ENCODE data around the gene OVCH1. TPM values are rescaled to one million over a fixed set of nuclear protein-coding genes. Genes with fewer than 3 reads are reported as not detected.
"Not testable (repeated sequence)": the region's sequence is repeated elsewhere in the genome, so short reads cannot be mapped to it uniquely, and the experiment has no call there.

The OVCH1 gene
- total RNA-seq, 1 donor: not detected

DNA sequence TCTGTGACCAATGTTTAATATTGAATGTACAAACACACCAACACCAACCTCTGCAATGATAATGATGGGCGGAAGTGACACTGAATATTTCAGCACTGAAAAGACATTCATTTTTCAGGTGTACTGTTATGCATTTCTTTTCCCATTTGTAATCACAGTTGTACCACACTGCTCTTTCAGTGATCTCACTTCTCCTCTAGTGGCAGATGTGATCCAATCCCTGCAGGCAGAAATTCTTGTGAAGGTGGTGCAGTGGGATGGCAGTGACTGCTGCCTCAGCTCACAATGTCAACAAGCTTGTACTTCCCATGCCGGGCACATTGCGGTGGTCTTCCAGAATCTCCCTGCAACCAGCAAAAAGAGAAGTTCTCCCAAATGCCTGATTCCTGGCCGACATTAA is 93.5 kb downstream of the OVCH1 start:
- H3K9me3 ChIP-seq (ENCODE audit: low read depth, low read length): no peaks in the 10 kb centered on the region
- no peaks in the 10 kb centered on the region for H3K4me1 ChIP-seq (ENCODE audit: insufficient read depth, low read length)
- H3K4me3 ChIP-seq (ENCODE audit: low read length): no peak overlapping the region
- peaks cover 3% of the 10 kb centered on the region for H3K27me3 ChIP-seq (ENCODE audit: insufficient read depth, low read length)

- H3K4me3 ChIP-seq (ENCODE audit: low read length): no peak overlapping the region
- H3K27me3 ChIP-seq (ENCODE audit: insufficient read depth, low read length): peaks cover 7% of the 10 kb centered on the region
- H3K4me1 ChIP-seq (ENCODE audit: insufficient read depth, low read length): no peaks in the 10 kb centered on the region
- H3K9me3 ChIP-seq (ENCODE audit: low read depth, low read length): no peaks in the 10 kb centered on the region
These were observed 95.0 kb downstream of the OVCH1 start for GRCh38 chr12:29402437-29402836.

DNA sequence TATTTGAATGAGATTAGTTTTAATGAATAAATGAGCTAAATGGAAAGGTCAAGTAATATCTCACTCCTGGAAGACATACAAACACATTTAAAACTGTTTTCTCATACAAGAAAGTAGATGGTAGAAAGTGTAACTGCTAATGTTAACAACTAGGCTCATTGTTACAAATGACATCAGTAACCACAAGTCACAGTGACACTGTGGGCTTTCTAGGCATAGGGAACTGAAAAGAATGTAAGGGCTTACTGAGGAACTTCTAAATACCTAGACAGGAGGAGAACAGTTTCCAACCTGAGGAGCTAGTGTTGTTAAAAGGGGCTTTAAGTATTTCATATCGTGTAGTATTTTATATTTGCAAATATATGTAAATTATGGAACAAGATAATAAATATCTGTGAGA is 99.0 kb downstream of the OVCH1 start:
- no peaks in the 10 kb centered on the region for H3K9me3 ChIP-seq (ENCODE audit: low read depth, low read length)
- no peaks in the 10 kb centered on the region for H3K4me1 ChIP-seq (ENCODE audit: insufficient read depth, low read length)

GRCh38 chr12:29396774-29397173 is 100.7 kb downstream of the OVCH1 start:
- no peaks in the 10 kb centered on the region for H3K9me3 ChIP-seq (ENCODE audit: low read depth, low read length)
- peaks cover 7% of the 10 kb centered on the region for H3K27me3 ChIP-seq (ENCODE audit: insufficient read depth, low read length)
- no peaks in the 10 kb centered on the region for H3K4me1 ChIP-seq (ENCODE audit: insufficient read depth, low read length)
- no peak overlapping the region for H3K4me3 ChIP-seq (ENCODE audit: low read length)

More for the DNA sequence above, 99.0 kb downstream of the OVCH1 start:
- H3K27me3 ChIP-seq (ENCODE audit: insufficient read depth, low read length): peaks cover 7% of the 10 kb centered on the region
- H3K4me3 ChIP-seq (ENCODE audit: low read length): no peak overlapping the region

GRCh38 chr12:29395356-29395755 is 102.1 kb downstream of the OVCH1 start:
- Histone ChIP-seq H3K9me3 (ENCODE audit: low read depth, low read length) (no peaks in the 10 kb centered on the region), H3K4me1 (ENCODE audit: insufficient read depth, low read length) (no peaks in the 10 kb centered on the region), H3K4me3 (ENCODE audit: low read length) (no peak overlapping the region), H3K27me3 (ENCODE audit: insufficient read depth, low read length) (peaks cover 7% of the 10 kb centered on the region)

- not testable (repeated sequence) for H3K4me3 ChIP-seq (ENCODE audit: low read length); H3K27me3 ChIP-seq (ENCODE audit: insufficient read depth, low read length); H3K9me3 ChIP-seq (ENCODE audit: low read depth, low read length); H3K4me1 ChIP-seq (ENCODE audit: insufficient read depth, low read length)
These were observed 107.1 kb downstream of the OVCH1 start for GRCh38 chr12:29390419-29390818.

- H3K4me3 ChIP-seq (ENCODE audit: low read length): no peak overlapping the region
- H3K9me3 ChIP-seq (ENCODE audit: low read depth, low read length): no peaks in the 10 kb centered on the region
- no peaks in the 10 kb centered on the region for H3K27me3 ChIP-seq (ENCODE audit: insufficient read depth, low read length)
- H3K4me1 ChIP-seq (ENCODE audit: insufficient read depth, low read length): no peaks in the 10 kb centered on the region
These were observed 108.1 kb downstream of the OVCH1 start for GRCh38 chr12:29389295-29389919.

DNA sequence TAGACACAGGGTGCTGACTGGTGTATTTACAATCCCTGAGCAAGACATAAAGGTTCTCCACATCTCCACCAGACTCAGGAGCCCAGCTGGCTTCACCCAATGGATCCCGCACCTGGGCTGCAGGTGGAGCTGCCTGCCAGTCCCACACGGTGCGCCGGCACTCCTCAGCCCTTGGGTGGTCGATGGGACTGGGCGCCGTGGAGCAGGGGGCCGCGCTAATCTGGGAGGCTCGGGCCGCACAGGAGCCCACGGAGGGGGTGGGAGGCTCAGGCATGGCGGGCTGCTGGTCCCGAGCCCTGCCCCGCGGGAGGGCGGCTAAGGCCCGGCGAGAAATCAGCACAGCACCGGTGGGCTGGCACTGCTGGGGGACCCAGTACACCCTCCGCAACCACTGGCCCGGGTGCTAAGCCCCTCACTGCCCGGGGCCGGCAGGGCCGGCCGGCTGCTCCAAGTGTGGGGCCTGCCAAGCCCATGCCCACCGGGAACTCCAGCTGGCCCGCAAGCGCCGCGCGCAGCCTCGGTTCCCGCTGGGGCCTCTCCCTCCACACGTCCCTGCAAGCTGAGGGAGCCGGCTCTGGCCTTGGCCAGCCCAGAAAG is 111.3 kb downstream of the OVCH1 start:
- not testable (repeated sequence) for H3K4me1 ChIP-seq (ENCODE audit: insufficient read depth, low read length); H3K9me3 ChIP-seq (ENCODE audit: low read depth, low read length); H3K27me3 ChIP-seq (ENCODE audit: insufficient read depth, low read length); H3K4me3 ChIP-seq (ENCODE audit: low read length)

DNA sequence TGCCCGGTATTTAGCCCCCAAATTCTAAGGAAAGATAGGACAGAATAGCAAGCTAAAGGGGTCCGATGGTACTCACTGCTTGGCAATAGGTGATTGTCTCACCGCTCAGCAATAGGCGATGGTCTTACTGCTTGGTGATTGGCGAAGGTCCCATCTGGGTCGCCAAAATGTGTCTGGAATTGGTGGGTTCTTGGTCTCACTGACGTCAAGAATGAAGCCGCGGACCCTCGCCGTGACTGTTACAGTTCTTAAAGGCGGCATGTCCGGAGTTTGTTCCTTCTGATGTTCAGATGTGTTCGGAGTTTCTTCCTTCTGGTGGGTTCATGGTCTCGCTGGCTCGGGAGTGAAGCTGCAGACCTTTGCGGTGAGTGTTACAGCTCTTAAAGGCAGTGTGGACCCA is 112.3 kb downstream of the OVCH1 start:
- H3K9me3 ChIP-seq (ENCODE audit: low read depth, low read length); H3K4me1 ChIP-seq (ENCODE audit: insufficient read depth, low read length); H3K27me3 ChIP-seq (ENCODE audit: insufficient read depth, low read length); H3K4me3 ChIP-seq (ENCODE audit: low read length): not testable (repeated sequence)

DNA sequence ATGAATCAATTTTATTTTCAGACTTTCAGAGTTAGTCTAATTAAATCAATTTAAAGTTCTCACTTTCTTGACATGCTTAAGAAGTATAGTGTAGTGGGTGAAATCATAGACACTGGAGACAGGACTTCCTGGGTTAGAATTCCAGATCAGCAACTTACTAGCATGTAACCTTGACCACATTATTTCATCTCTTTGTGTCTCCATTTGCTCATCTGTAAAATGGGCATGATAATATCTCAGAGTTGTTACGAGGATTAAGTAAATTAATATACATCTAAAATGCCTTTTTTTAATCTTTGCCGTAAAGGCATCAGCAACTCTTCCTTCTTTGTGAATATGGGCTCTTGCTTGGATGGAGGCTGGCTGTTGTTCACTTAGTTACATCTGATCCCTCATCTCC is 115.2 kb downstream of the OVCH1 start:
- no peaks in the 10 kb centered on the region for H3K9me3 ChIP-seq (ENCODE audit: low read depth, low read length)
- no peaks in the 10 kb centered on the region for H3K27me3 ChIP-seq (ENCODE audit: insufficient read depth, low read length)
- H3K4me1 ChIP-seq (ENCODE audit: insufficient read depth, low read length): no peaks in the 10 kb centered on the region
- H3K4me3 ChIP-seq (ENCODE audit: low read length): no peak overlapping the region

DNA sequence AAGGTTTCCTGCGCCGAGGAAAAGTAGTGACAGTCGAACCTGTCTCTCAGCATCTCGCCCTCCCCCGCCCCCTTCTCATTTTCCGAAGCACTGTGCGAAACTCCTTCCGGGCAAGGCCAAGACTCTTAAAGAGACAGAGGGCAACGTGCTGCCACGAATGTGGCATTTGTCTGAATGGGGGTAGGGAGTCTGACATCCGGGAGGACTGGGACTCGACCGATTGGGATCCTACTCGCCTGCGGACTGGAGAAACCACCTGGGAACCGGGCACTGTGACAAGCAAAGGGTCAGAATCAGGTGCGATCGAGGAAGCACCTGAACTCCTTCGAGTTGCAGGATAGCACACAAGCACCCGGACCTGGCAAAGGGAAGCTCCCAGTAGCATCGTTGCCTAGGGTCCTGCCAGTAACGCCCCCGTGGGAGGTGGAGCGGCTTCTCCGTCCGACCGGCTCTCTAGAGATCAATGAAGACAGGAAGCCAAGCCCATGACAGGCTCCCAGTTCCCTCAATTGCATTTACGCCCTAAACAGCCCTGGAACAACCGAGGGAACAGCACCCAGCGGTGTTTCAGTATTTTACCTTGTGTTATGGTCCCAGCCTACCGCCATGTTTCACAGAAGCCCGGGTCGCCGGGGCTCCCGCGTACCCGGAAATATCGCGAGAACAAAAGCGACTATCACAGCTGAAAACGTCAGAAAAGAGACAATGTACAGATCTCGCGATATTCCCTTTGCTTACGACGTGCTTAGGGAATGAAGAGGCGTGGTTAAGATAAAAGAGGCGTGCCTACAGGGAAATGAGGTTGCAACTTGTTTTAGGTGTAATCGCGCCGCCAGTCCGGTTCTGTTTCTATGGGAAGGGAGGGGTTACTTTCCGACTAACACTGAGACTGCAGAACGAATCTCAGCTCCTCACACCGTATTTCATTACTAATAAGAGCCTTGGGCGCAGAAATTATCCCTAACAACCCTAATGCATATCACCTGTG is 116.7 kb downstream of the OVCH1 start, which contains the start of gene ERGIC2:
Gene ERGIC2, minus strand, starts transcription at position 637 of the 988 bp plus-strand sequence. CDS start 9,539 bp downstream, outside the sequence.
- no peaks in the 10 kb centered on the region for H3K4me1 ChIP-seq (ENCODE audit: insufficient read depth, low read length)

More for the DNA sequence above, 116.7 kb downstream of the OVCH1 start, which contains the start of gene ERGIC2:
- Histone ChIP-seq H3K4me3 (ENCODE audit: low read length) (peak within 1 kb of the TSS; percentile 93), H3K27me3 (ENCODE audit: insufficient read depth, low read length) (no peaks in the 10 kb centered on the region), H3K9me3 (ENCODE audit: low read depth, low read length) (no peaks in the 10 kb centered on the region)

Other genes starting within 250 kb of the OVCH1 start
- gene ERGIC2, start 116.5 kb downstream of the OVCH1 start, total RNA-seq: 42.4 TPM

Measured in mononuclear cell (primary cell).